HCT116 (cell line): Measurements from ENCODE around the gene LRP1B. TPM values are rescaled to one million over a fixed set of nuclear protein-coding genes. Genes with fewer than 3 reads are reported as not detected.

ENCODE experiments used
- ATAC-seq: fragments of 200-7000 bp; cut with Tn5 transposase; 2 replicates; pipeline ENCODE4 v1.9.1; 2020; ENCODE audit warnings: mild to moderate bottlenecking, moderate library complexity
- BruUV-seq: library from RNA; stranded (reverse); fragments of 400-500 nt; replicated peaks from 2 replicates; lab custom pipeline; 2021; lab: Mats Ljungman, UMichigan
- CTCF ChIA-PET: fragments of 300-600 bp; sonication (Branson Sonifier 250); formaldehyde crosslinking; loops from one replicate; lab custom pipeline; 2021; ENCODE audit warnings: antibody characterized with exemption; lab: Charles Lee
- POLR2A ChIA-PET: fragments of 300-600, 350-600 bp; sonication (Branson Sonifier 250); formaldehyde crosslinking; loops from one replicate; lab custom pipeline; 2021; ENCODE audit warnings: antibody characterized with exemption; lab: Charles Lee
- RAD21 ChIA-PET, 2 experiments: fragments of 300-600 bp; sonication (Branson Sonifier 250); formaldehyde crosslinking; loops; one replicate each; lab custom pipeline; 2023; ENCODE audit warnings: low total read pairs in 2 of 2; ENCODE audit not compliant: uncharacterized antibody in 2 of 2, unreplicated experiment in 2 of 2, low non-redundant PET in 1 of 2; lab: Charles Lee
- DNase-seq: peaks from one replicate; pipeline ENCODE4 v3.0.0-alpha.2; 2010; ENCODE audit warnings: low read depth, low spot score
- H2AFZ ChIP-seq: fragments of 200-600 bp; shearing (Covaris generic), sonication (generic); 2 replicates; pipeline ENCODE4 v1.6.1; 2017; ENCODE audit warnings: low read depth, mixed run types, mixed read lengths, antibody characterized with exemption, low read length; ENCODE audit not compliant: poor library complexity, severe bottlenecking
- H3K27ac ChIP-seq: 2 replicates; pipeline ENCODE4 v1.5.1; 2012; ENCODE audit warnings: low read depth, low read length
- H3K27me3 ChIP-seq: fragments of 200-600 bp; sonication (generic); 2 replicates; pipeline ENCODE4 v1.6.1; 2016; ENCODE audit warnings: mixed run types, low read length, mixed read lengths; ENCODE audit not compliant: insufficient read depth
- H3K36me3 ChIP-seq, 2 experiments: fragments of 200-500 bp in 1 of 2; fragments of 200-600 bp in 1 of 2; sonication (Bioruptor generic) in 1 of 2; sonication (generic) in 1 of 2; 2 replicates each; pipeline versions ENCODE4 v1.5.1 to v1.6.1; 2014 to 2016; ENCODE audit warnings: low read length in 2 of 2, inconsistent platforms in 1 of 2, mixed read lengths in 1 of 2, mixed run types in 1 of 2; ENCODE audit not compliant: insufficient read depth in 2 of 2, control insufficient read depth in 1 of 2
- H3K4me1 ChIP-seq, 2 experiments: fragments of 200-600 bp in 1 of 2; sonication (generic) in 1 of 2; 2 replicates each; pipeline versions ENCODE4 v1.5.1 to v1.6.1; 2012 to 2017; ENCODE audit warnings: low read length in 2 of 2, inconsistent platforms in 1 of 2, mild to moderate bottlenecking in 1 of 2, mixed read lengths in 1 of 2, mixed run types in 1 of 2, moderate library complexity in 1 of 2; ENCODE audit not compliant: insufficient read depth in 2 of 2, control insufficient read depth in 1 of 2
- H3K4me2 ChIP-seq: fragments of 200-600 bp; sonication (generic); 2 replicates; pipeline ENCODE4 v1.6.1; 2017; ENCODE audit warnings: mixed run types, low read length, mixed read lengths
- H3K4me3 ChIP-seq, 2 experiments: fragments of 200-600 bp in 1 of 2; sonication (generic) in 1 of 2; replicated peaks in 1 of 2; 2 replicates each; pipeline ENCODE4 v1.5.1; 2011 to 2016; ENCODE audit warnings: low read length in 2 of 2, control low read depth in 1 of 2, low read depth in 1 of 2, mild to moderate bottlenecking in 1 of 2, mixed read lengths in 1 of 2, mixed run types in 1 of 2
- H3K79me2 ChIP-seq: fragments of 200-600 bp; sonication (generic); 2 replicates; pipeline ENCODE4 v1.6.1; 2017; ENCODE audit warnings: mild to moderate bottlenecking, mixed run types, low read length, moderate library complexity, mixed read lengths; ENCODE audit not compliant: insufficient read depth
- H3K9ac ChIP-seq: fragments of 200-600 bp; sonication (generic); 2 replicates; pipeline ENCODE4 v1.6.1; 2016; ENCODE audit warnings: low read length, mixed read lengths
- H3K9me2 ChIP-seq: fragments of 200-600 bp; sonication (generic), shearing (Covaris generic); 2 replicates; pipeline ENCODE4 v1.6.1; 2017; ENCODE audit warnings: mixed run types, mild to moderate bottlenecking, moderate library complexity; ENCODE audit not compliant: insufficient read depth
- H3K9me3 ChIP-seq, 2 experiments: fragments of 200-500 bp in 1 of 2; fragments of 200-600 bp in 1 of 2; sonication (Bioruptor generic) in 1 of 2; sonication (generic) in 1 of 2; 2 replicates each; pipeline ENCODE4 v1.6.1; 2014 to 2017; ENCODE audit warnings: low read length in 2 of 2, mixed read lengths in 2 of 2, inconsistent platforms in 1 of 2, low read depth in 1 of 2, mild to moderate bottlenecking in 1 of 2, mixed run types in 1 of 2, moderate library complexity in 1 of 2; ENCODE audit not compliant: control insufficient read depth in 1 of 2, insufficient read depth in 1 of 2
- H4K20me1 ChIP-seq: fragments of 200-600 bp; sonication (generic), shearing (Covaris generic); 2 replicates; pipeline ENCODE4 v1.6.1; 2017; ENCODE audit warnings: mixed run types, mild to moderate bottlenecking, moderate library complexity; ENCODE audit not compliant: insufficient read depth
- ATF3 ChIP-seq: IDR thresholded peaks from 2 replicates; pipeline ENCODE4 v1.6.1; 2012
- CBX3 ChIP-seq: IDR thresholded peaks from 2 replicates; pipeline ENCODE4 v1.6.1; 2012; ENCODE audit warnings: low read depth
- EGR1 ChIP-seq: IDR thresholded peaks from 2 replicates; pipeline ENCODE4 v1.6.1; 2012; ENCODE audit warnings: low read depth
- ELF1 ChIP-seq: IDR thresholded peaks from 2 replicates; pipeline ENCODE4 v1.6.1; 2012; ENCODE audit warnings: low read depth, borderline replicate concordance
- EZH2phosphoT487 ChIP-seq: fragments of 200-600 bp; IDR thresholded peaks from 2 replicates; pipeline ENCODE4 v1.6.1; 2018; ENCODE audit warnings: antibody characterized with exemption, borderline replicate concordance
- FOSL1 ChIP-seq: IDR thresholded peaks from 2 replicates; pipeline ENCODE4 v1.6.1; 2012; ENCODE audit warnings: low read depth
- JUND ChIP-seq: IDR thresholded peaks from 2 replicates; pipeline ENCODE4 v1.6.1; 2012
- POLR2AphosphoS5 ChIP-seq: IDR thresholded peaks from 2 replicates; pipeline ENCODE4 v1.6.1; 2011; ENCODE audit warnings: mild to moderate bottlenecking, low read depth, low read length, moderate library complexity
- RAD21 ChIP-seq: IDR thresholded peaks from 2 replicates; pipeline ENCODE4 v1.6.1; 2012; ENCODE audit warnings: low read depth, mild to moderate bottlenecking
- REST ChIP-seq: IDR thresholded peaks from 2 replicates; pipeline ENCODE4 v1.6.1; 2012; ENCODE audit warnings: low read depth
- SIN3A ChIP-seq: IDR thresholded peaks from 2 replicates; pipeline ENCODE4 v1.6.1; 2012; ENCODE audit warnings: low read depth
- SP1 ChIP-seq: IDR thresholded peaks from 2 replicates; pipeline ENCODE4 v1.6.1; 2012; ENCODE audit warnings: low read depth
- YY1 ChIP-seq: IDR thresholded peaks from 2 replicates; pipeline ENCODE4 v1.6.1; 2011; ENCODE audit warnings: low read length, low read depth, moderate library complexity, mild to moderate bottlenecking; ENCODE audit not compliant: insufficient replicate concordance; ENCODE audit errors: extremely low read depth
- ZNF274 ChIP-seq: fragments of 200-500 bp; sonication (Bioruptor generic); IDR thresholded peaks from 2 replicates; pipeline ENCODE4 v1.6.1; 2014; ENCODE audit warnings: mild to moderate bottlenecking, low read depth, low read length, inconsistent platforms
- intact Hi-C: fragments of 100-400 bp; cut with micrococcal nuclease; formaldehyde crosslinking; loops from 2 replicates; pipeline ENCODE4 v1.10.0; 2022
- total RNA-seq: library from RNA; stranded (reverse); gene quantifications from one replicate; pipeline ENCODE4 v1.2.1, GENCODE V29; 2021; ENCODE audit not compliant: unreplicated experiment

LRP1B gene
- total RNA-seq, 1 experiment from 2014 or later, result 0.34 TPM

GRCh38 chr2:141027221-141027620, 1103.6 kb downstream of the LRP1B start:
- no peaks in the 10 kb centered on the region for H3K79me2 ChIP-seq
- no peaks in the 10 kb centered on the region for H3K4me1 ChIP-seq
- intact Hi-C loops, result no loop called here
- BruUV-seq, result no TSS peak
- no peak overlapping the region for H3K9ac ChIP-seq
- H3K9me3 ChIP-seq, result no peaks in the 10 kb centered on the region
- CTCF ChIA-PET, result no interaction called here
- no peak overlapping the region for H3K4me3 ChIP-seq
- H3K27me3 ChIP-seq, result no peaks in the 10 kb centered on the region
- POLR2A ChIA-PET, result no interaction called here
- no peaks in the 10 kb centered on the region for H3K36me3 ChIP-seq
- no peak overlapping the region for H3K4me2 ChIP-seq
- no peak for DNase-seq
- H2AFZ ChIP-seq, result no peak overlapping the region
- no peak overlapping the region for H3K27ac ChIP-seq
- RAD21 ChIA-PET, result no interaction called here
- H4K20me1 ChIP-seq, result no peaks in the 10 kb centered on the region
- TF ChIP-seq YY1, result no peak
- no peak for TF ChIP-seq EZH2phosphoT487
- TF ChIP-seq CBX3, result no peak
- no peak for TF ChIP-seq JUND
- no peak for TF ChIP-seq RAD21
- no peak for TF ChIP-seq ATF3
- no peak for TF ChIP-seq ELF1
- TF ChIP-seq REST, result no peak
- no peak for TF ChIP-seq SP1
- no peak for TF ChIP-seq EGR1
- no peak for TF ChIP-seq FOSL1
- no peak for TF ChIP-seq POLR2AphosphoS5
- no peak for TF ChIP-seq SIN3A
- TF ChIP-seq ZNF274, result no peak
- H3K9me2 ChIP-seq, result no peaks in the 10 kb centered on the region
- no peak for ATAC-seq
